ENCODE results near the gene GLI2.

DNA sequence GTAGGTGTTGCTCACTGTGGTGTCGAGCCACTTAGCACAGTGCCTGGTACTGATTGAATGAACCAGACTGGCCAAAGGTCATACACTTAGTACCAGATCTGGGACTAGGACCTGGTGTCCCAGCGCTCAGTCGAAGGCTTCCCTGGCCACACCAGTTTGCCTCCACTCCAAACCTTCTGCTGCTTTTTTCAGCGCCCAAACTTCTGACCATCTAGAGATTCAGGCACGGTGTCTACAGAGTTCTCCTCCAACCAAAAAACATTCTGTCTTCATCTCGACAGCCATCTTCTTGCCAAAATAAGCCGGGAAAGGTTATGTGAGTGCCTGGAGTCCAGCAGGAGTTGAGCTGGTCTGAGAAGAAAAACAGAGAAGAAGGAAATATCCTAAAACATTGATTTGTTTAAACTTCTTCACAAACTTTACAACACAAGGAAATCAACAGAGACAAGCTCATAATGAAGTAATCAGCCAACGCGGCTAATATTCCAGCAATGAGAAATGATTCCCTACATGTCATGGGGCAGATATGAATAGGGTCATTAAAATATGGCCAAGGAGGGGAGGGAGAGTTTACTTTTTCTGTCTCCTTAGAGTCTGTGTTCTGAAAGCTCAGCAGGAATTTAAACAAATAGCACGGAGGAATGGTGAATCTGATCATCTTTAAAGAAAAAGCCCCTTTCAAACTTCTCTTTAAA, 2.3 kb upstream of the GLI2 start:
- TF ChIP-seq ZFX (IDR thresholded peaks at IDR 0.05) (no peak), SP1 (IDR thresholded peaks at IDR 0.05; ENCODE audit: low read depth) (no peak), EZH2phosphoT487 (IDR thresholded peaks at IDR 0.05; ENCODE audit: borderline replicate concordance) (no peak), POLR2AphosphoS5 (IDR thresholded peaks at IDR 0.05; ENCODE audit: low read depth, low read length) (no peak), CEBPB (IDR thresholded peaks at IDR 0.05; ENCODE audit: low read depth) (no peak), EZH2 (IDR thresholded peaks at IDR 0.05) (no peak), EGR1 (IDR thresholded peaks at IDR 0.05; ENCODE audit: low read depth) (no peak), SIN3A (IDR thresholded peaks at IDR 0.05; ENCODE audit: low read depth) (no peak), POLR2A (IDR thresholded peaks at IDR 0.05; ENCODE audit: borderline replicate concordance, extremely low read depth, insufficient read depth, insufficient read length) (no peak), ZNF274 (IDR thresholded peaks at IDR 0.05; ENCODE audit: low read depth, low read length) (no peak)
- TF ChIP-seq, protein P1, sequence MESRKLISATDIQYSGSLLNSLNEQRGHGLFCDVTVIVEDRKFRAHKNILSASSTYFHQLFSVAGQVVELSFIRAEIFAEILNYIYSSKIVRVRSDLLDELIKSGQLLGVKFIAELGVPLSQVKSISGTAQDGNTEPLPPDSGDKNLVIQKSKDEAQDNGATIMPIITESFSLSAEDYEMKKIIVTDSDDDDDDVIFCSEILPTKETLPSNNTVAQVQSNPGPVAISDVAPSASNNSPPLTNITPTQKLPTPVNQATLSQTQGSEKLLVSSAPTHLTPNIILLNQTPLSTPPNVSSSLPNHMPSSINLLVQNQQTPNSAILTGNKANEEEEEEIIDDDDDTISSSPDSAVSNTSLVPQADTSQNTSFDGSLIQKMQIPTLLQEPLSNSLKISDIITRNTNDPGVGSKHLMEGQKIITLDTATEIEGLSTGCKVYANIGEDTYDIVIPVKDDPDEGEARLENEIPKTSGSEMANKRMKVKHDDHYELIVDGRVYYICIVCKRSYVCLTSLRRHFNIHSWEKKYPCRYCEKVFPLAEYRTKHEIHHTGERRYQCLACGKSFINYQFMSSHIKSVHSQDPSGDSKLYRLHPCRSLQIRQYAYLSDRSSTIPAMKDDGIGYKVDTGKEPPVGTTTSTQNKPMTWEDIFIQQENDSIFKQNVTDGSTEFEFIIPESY (IDR thresholded peaks at IDR 0.05; ENCODE audit: extremely low read depth, insufficient replicate concordance, low read length): no peak
- TF ChIP-seq, protein P2, sequence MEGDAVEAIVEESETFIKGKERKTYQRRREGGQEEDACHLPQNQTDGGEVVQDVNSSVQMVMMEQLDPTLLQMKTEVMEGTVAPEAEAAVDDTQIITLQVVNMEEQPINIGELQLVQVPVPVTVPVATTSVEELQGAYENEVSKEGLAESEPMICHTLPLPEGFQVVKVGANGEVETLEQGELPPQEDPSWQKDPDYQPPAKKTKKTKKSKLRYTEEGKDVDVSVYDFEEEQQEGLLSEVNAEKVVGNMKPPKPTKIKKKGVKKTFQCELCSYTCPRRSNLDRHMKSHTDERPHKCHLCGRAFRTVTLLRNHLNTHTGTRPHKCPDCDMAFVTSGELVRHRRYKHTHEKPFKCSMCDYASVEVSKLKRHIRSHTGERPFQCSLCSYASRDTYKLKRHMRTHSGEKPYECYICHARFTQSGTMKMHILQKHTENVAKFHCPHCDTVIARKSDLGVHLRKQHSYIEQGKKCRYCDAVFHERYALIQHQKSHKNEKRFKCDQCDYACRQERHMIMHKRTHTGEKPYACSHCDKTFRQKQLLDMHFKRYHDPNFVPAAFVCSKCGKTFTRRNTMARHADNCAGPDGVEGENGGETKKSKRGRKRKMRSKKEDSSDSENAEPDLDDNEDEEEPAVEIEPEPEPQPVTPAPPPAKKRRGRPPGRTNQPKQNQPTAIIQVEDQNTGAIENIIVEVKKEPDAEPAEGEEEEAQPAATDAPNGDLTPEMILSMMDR (IDR thresholded peaks at IDR 0.05 in 2 of 3, conservative IDR thresholded peaks at IDR 0.05 in 1 of 3; ENCODE audit: borderline replicate concordance in 1 of 3, insufficient read depth in 1 of 3, low read depth in 2 of 3, low read length in 2 of 3): no peak
- TF ChIP-seq, protein P3, sequence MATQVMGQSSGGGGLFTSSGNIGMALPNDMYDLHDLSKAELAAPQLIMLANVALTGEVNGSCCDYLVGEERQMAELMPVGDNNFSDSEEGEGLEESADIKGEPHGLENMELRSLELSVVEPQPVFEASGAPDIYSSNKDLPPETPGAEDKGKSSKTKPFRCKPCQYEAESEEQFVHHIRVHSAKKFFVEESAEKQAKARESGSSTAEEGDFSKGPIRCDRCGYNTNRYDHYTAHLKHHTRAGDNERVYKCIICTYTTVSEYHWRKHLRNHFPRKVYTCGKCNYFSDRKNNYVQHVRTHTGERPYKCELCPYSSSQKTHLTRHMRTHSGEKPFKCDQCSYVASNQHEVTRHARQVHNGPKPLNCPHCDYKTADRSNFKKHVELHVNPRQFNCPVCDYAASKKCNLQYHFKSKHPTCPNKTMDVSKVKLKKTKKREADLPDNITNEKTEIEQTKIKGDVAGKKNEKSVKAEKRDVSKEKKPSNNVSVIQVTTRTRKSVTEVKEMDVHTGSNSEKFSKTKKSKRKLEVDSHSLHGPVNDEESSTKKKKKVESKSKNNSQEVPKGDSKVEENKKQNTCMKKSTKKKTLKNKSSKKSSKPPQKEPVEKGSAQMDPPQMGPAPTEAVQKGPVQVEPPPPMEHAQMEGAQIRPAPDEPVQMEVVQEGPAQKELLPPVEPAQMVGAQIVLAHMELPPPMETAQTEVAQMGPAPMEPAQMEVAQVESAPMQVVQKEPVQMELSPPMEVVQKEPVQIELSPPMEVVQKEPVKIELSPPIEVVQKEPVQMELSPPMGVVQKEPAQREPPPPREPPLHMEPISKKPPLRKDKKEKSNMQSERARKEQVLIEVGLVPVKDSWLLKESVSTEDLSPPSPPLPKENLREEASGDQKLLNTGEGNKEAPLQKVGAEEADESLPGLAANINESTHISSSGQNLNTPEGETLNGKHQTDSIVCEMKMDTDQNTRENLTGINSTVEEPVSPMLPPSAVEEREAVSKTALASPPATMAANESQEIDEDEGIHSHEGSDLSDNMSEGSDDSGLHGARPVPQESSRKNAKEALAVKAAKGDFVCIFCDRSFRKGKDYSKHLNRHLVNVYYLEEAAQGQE (IDR thresholded peaks at IDR 0.05; ENCODE audit: low read depth): no peak

Data from HCT116 (cell line).